Stimulated activated CD8-positive, alpha-beta memory T cell treated with anti-CD3 and anti-CD28 coated beads, Interleukin-7, amount 100 ng/mL, for 4 hours (primary cell): Measurements from ENCODE around the gene FRMD5.
"Not testable (repeated sequence)": the region's sequence is repeated elsewhere in the genome, so short reads cannot be mapped to it uniquely, and the experiment has no call there.

Experiments used
- DNase-seq, 2 donors: peaks; one replicate each; pipeline ENCODE4 v3.0.0-alpha.2; 2020; ENCODE audit warnings: low read depth in 2 of 2

The FRMD5 gene

GRCh38 chr15:44195151-44195740 is at the start of gene FRMD5:
Gene FRMD5 (minus strand): TSS chr15:44195271.
- peak; percentile 74 to 75 for DNase-seq

DNA sequence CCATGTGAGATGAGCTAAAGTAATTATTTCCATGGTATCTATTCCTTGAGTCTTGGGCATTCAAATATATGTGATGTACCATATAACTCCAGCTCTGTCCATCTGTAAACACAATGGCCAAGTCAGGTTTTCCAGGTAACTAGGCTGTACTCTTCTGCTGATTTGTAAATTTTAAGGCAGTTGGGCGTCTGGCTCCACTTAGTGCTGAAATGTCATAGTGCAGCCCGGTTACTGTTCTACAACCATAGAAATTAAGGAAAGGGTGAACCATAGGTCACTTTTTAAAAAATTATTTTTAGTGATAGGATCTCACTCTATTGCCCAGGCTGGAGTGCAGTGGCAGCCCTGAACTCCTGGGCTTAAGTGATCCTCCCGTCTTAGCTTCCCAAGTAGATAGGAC is 48.8 kb upstream of the FRMD5 start:
- no peak for DNase-seq

DNA sequence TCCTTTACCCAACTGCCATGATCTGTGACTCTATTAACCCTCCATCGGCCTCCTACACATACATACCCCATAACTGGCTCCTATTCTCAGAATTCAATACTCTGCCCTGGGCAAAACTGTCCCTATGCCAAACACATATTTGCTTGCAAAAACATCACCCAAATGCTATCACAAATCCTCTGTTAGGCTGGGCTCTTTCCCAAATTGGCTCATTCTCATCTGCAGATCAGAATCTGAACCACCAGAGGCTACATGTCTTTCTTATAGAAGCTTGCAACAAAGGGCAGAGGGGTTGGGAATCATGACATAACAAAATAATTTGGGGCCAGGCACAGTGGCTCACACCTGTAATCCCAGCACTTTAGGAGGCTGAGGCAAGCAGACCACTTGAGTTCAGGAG is 48.1 kb upstream of the FRMD5 start:
- no peak for DNase-seq

- no peak for DNase-seq
These were observed 36.8 kb upstream of the FRMD5 start for GRCh38 chr15:44231842-44232241.

GRCh38 chr15:44229301-44229700 is 34.2 kb upstream of the FRMD5 start:
- DNase-seq: not testable (repeated sequence)

GRCh38 chr15:44227584-44227983 is 32.5 kb upstream of the FRMD5 start:
- DNase-seq: no peak

DNA sequence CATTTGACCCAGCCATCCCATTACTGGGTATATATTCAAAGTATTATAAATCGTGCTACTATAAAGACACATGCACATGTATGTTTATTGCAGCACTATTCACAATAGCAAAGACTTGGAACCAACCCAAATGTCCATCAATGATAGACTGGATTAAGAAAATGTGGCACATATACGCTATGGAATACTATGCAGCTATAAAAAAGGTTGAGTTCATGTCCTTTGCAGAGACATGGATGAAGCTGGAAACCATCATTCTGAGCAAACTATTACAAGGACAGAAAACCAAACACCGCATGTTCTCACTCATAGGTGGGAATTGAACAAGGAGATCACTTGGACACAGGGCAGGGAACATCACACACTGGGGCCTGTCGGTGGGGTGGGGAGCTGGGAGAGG is 31.9 kb upstream of the FRMD5 start:
- not testable (repeated sequence) for DNase-seq

- no peak for DNase-seq
These were observed 27.4 kb upstream of the FRMD5 start for GRCh38 chr15:44222478-44222877.

DNA sequence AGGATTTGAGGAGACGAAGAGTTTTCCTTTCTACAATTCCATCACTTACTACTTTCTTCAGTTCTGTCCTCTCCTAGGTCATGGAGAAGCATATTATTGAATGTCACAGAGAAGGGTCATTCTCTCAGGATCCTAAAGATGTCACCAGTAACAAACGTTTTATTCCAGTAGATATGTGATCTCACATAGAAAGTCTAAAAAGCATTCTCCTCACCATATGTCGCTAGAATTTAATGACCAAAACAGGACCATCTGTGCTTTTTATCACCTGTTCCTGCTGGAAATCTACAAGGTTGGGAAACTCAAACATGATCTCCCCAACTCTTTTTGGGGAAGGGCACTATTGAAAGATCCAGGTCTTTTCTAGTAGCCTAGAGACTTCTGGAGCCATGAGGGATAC is 24.0 kb upstream of the FRMD5 start:
- DNase-seq: no peak

DNA sequence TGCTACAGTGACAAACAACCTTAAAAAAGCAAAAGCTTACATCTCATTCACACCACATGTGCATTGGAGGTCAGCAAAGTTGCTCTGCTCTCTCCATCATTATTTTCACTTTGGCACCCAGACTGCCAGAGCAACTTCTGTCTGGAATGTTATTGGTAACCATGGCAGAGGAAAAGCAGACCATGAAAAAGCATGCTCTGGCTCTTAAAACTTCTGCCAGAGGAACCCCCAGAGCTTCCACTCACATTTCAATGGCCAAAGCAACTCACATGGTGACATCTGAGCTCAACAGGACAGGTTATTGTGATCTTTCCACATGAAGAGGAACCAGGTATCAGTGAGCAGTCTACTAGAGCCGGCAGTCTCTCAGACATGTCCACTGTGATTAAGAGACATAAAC is 21.9 kb upstream of the FRMD5 start:
- no peak for DNase-seq

GRCh38 chr15:44215594-44215993 is 20.5 kb upstream of the FRMD5 start:
- DNase-seq: no peak

DNA sequence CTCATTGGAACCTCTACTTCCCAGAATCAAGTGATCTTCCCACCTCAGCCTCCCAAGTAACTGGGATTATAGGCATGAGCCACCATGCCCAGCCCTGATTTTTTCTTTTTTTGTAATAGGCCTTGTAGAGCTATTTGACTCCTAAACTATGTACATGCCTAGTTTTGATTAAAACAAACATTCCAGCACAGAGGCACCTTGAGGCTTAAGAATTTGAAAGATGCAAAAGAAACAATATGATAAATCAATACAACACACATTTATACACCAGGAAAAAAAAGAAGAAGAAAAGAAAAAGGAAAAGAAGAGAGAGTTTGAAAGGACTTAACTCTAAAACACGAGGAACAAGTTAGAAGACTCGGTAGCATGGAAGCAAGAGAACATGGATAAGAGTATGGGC is 13.9 kb upstream of the FRMD5 start:
- no peak for DNase-seq

DNA sequence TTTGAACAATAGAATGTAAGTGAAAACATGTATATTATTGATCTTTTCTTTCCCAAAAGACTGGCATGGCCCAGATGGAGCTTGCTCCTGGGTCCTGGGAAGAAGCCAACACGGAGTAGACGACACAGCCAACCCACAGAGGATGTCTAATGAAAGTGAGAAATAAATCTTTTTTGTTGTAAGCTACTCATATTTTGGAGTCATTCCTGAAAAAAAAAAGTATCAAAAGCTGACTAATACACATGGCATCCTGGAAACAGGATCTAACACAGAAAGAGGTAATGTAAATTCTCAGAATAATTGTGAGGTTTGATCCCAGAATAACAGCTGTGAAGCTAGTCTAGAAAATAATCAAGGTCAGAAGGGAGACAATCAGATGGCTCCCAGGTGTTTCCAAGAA is 12.6 kb upstream of the FRMD5 start:
- no peak for DNase-seq

DNA sequence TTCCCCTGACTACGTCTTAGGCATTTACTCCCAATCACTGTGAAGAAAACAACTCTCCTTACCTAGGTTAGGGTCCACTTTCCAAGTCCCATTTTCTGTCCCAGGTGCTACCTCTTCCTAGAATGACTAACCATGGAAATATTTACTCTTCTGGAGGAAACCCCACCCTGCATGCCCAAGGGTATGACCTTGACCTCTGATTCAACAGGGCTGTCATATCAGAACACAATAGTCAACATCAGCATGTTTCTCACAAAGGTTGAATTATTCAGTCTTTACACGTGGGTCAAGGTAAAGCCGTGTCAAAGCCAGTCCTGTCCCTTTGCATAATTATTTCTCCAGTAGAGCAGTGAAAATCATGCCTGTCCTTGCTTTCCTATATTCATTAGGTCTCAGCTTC is 4.3 kb upstream of the FRMD5 start:
- DNase-seq: no peak

- DNase-seq: peak; percentile 9 to 27
These were observed 534 bp downstream of the FRMD5 start for GRCh38 chr15:44194323-44195150.

DNA sequence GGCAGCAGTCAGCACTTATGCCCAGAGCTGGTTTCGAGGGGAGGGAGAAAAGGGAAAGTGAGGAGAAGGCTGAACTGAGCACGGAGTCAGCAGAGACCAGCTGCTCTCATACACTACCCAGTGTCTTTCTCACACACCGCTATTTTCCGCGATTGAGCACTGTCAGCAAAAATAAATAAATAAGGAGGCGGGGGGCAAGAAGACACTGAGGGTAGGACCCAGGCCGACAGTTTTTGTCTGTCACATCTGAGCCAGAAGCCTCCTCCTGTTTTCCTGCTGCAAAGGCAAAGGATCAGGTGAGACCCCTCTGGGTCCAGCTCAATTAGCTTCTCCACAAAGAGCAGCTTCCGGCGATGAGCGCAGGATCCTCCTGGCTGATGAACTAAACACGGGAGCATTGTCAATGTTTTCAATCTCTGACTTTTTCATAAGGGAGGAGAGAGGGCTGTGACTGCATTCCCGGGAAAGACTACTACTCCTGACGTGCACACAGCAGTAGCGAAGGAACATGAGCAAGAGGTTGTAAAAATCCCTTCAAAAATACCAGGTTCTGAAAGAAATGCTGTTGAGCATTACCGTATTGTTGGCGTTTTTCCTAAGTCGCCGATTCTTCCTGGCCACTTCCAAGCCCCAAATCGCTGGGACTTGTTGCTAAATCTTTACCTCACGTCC is 1.3 kb downstream of the FRMD5 start:
- no peak for DNase-seq

DNA sequence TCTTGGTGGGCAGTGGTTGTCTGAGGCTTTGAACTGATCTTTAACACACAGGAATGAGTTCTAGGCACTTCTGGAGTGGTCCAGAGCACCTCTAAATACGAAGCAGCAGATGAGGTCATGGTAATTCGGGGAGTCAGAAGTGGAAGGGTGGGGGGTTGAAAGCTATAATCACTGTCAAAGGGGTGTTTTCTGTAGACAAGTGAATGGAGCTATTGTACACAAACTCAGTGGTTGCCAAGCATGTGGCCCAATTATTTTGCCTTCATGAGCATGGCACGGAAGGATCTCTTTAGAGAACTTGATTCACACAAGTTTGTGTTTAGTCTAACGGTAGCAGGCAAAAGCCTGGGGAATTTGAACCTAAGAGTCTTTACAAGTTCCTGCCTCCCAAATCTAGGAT is 6.3 kb downstream of the FRMD5 start:
- no peak for DNase-seq

- no peak for DNase-seq
These were observed 8.4 kb downstream of the FRMD5 start for GRCh38 chr15:44186705-44187104.

DNA sequence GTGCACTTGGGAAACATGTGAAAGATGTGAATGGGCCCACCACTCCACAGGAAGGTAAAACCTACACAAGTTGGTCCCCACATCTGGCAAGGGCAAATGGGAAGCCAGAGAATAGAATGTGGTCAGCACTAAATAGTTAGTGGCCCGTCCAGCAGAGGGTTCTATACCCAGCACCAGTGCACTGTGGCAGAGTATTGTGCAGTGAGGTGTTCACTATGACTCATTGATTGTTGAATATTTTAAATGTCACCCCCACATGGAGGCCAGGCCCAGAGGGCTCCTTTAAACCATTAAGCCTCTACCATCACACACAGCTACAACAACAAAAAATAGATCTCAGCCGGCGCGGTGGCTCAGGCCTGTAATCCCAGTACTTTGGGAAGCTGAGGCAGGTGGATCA is 11.7 kb downstream of the FRMD5 start:
- no peak for DNase-seq

- no peak for DNase-seq
These were observed 13.7 kb downstream of the FRMD5 start for GRCh38 chr15:44181410-44181809.

- DNase-seq: no peak
These were observed 17.9 kb downstream of the FRMD5 start for GRCh38 chr15:44177139-44177538.

DNA sequence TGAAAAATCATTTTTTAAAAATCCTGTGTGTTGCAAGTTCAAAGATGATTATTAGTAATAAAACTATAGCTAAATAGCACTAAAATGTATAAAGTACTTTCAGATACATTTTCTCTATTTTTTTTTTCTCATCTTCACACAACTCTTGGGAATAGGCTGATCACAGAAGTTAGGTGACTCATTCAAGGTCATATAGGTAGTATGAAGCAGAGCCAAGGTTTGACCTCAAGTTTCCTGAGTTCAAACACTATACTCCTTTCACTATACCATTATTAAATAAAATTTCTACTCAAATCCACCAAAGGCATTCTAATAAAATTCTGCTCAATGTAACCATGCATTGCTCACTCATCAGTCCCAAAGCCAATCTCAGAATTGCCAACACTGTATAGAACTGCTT is 21.3 kb downstream of the FRMD5 start:
- DNase-seq: no peak

DNA sequence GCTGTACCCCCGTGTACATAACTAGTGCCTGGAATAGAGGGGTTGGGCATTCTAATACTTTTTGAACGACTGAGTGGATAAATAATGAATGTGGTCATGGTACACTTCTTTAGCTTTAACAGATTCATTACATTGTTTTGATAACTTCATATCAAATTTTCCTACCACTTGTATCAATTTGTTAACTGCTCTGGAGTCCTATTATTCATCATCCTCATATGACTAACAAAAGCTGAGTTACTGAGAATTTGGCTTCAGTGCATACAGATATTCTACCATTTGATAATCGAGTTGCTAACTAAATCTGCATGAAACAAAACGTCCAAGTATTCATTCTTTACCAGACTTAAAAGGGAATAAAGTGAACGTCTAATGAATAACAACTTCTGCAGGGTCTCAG is 31.7 kb downstream of the FRMD5 start:
- no peak for DNase-seq
